ENCODE measurements around the gene MAP3K1.

Gene MAP3K1

GRCh38 chr5:56814361-56814962, 887 bp upstream of the MAP3K1 start (continued):
- no peak for TF ChIP-seq ZNF571 (tag by site-specific recombination; IDR thresholded peaks at IDR 0.05)
- no peak for TF ChIP-seq ZNF785 (tag by site-specific recombination; IDR thresholded peaks at IDR 0.05)
- TF ChIP-seq SP2 (tag by site-specific recombination; IDR thresholded peaks at IDR 0.05) = peak; percentile 41; the same call in 1 of the 2 replicates
- TF ChIP-seq PATZ1 (tag by site-specific recombination; IDR thresholded peaks at IDR 0.05) = peak; percentile 38; the same call in 1 of the 2 replicates
- no peak for TF ChIP-seq ZNF548 (tag by site-specific recombination; IDR thresholded peaks at IDR 0.05)
- no peak for TF ChIP-seq YY1 (tag by site-specific recombination; IDR thresholded peaks at IDR 0.05)
- no peak for TF ChIP-seq KLF1 (tag by site-specific recombination; IDR thresholded peaks at IDR 0.05)
- TF ChIP-seq ZEB2 (tag by site-specific recombination; IDR thresholded peaks at IDR 0.05) = 0 out of 2 replicates have a peak, but pooled peaks have one; percentile 41
- no peak for TF ChIP-seq ZNF585B (tag by site-specific recombination; IDR thresholded peaks at IDR 0.05)
- TF ChIP-seq ZNF341 (tag by site-specific recombination; IDR thresholded peaks at IDR 0.05; ENCODE audit: low read depth) = peak; percentile 90
- no peak for TF ChIP-seq TRIM28 (IDR thresholded peaks at IDR 0.05; ENCODE audit: borderline replicate concordance, low read length)
- TF ChIP-seq ZNF202 (tag by site-specific recombination; IDR thresholded peaks at IDR 0.05; ENCODE audit: borderline replicate concordance) = no peak
- no peak for TF ChIP-seq FEZF1 (tag by site-specific recombination; IDR thresholded peaks at IDR 0.05)

- CTCF ChIA-PET = no interaction called here
- Histone ChIP-seq H3K9me3 (ENCODE audit: control insufficient read depth, insufficient read depth, low read depth, low read length) (no peaks in the 10 kb centered on the region), H3K27ac (ENCODE audit: extremely low read depth, low read depth, low read length) (peak overlapping the region; percentile 94), H3K4me3 (ENCODE audit: low read depth, low read length) (peak overlapping the region; percentile 79), H3K36me3 (ENCODE audit: control insufficient read depth in 2 of 2, insufficient read depth in 1 of 2, low read length in 2 of 2) (no peaks in the 10 kb centered on the region), H3K4me1 (ENCODE audit: control insufficient read depth, insufficient read depth, low read length) (peaks cover 7% of the 10 kb centered on the region)
- POLR2A ChIA-PET = no interaction called here
- TF ChIP-seq ZBTB20 (tag by site-specific recombination; IDR thresholded peaks at IDR 0.05) (peak; percentile 95), OVOL3 (tag by site-specific recombination; IDR thresholded peaks at IDR 0.05) (no peak), ZNF777 (tag by site-specific recombination; IDR thresholded peaks at IDR 0.05; ENCODE audit: borderline replicate concordance) (no peak), ZNF670 (tag by site-specific recombination; IDR thresholded peaks at IDR 0.05; ENCODE audit: low read depth) (no peak), ZNF48 (tag by site-specific recombination; IDR thresholded peaks at IDR 0.05) (no peak), TRIM28 (IDR thresholded peaks at IDR 0.05; ENCODE audit: borderline replicate concordance, low read length) (no peak), ZNF561 (tag by site-specific recombination; IDR thresholded peaks at IDR 0.05; ENCODE audit: borderline replicate concordance) (no peak), ZNF677 (tag by site-specific recombination; IDR thresholded peaks at IDR 0.05) (0 out of 2 replicates have a peak, but pooled peaks have one; percentile 5), ZIC2 (tag by site-specific recombination; IDR thresholded peaks at IDR 0.05) (peak; percentile 88), ZNF16 (tag by site-specific recombination; IDR thresholded peaks at IDR 0.05; ENCODE audit: low read depth) (no peak), ZNF175 (tag by site-specific recombination; IDR thresholded peaks at IDR 0.05) (no peak), MZF1 (tag by site-specific recombination; IDR thresholded peaks at IDR 0.05; ENCODE audit: borderline replicate concordance) (no peak), GLIS2 (tag by site-specific recombination; IDR thresholded peaks at IDR 0.05) (peak; percentile 83), TCF7L2 (IDR thresholded peaks at IDR 0.05; ENCODE audit: borderline replicate concordance, low read depth, low read length) (no peak), SETDB1 (IDR thresholded peaks at IDR 0.05; ENCODE audit: insufficient read length, low read length) (no peak), PRDM4 (tag by site-specific recombination; IDR thresholded peaks at IDR 0.05) (no peak), AEBP2 (tag by site-specific recombination; IDR thresholded peaks at IDR 0.05; ENCODE audit: borderline replicate concordance) (no peak), ZNF302 (tag by site-specific recombination; IDR thresholded peaks at IDR 0.05; ENCODE audit: low read depth) (no peak), EGR2 (tag by site-specific recombination; IDR thresholded peaks at IDR 0.05; ENCODE audit: low read depth) (peak; percentile 26; the same call in 1 of the 2 replicates)
Measured at GRCh38 chr5:56815658-56816545, 553 bp downstream of the MAP3K1 start.
